Measurements from ENCODE around the gene ZFYVE16. TPM values are rescaled to one million over a fixed set of nuclear protein-coding genes. Genes with fewer than 3 reads are reported as not detected.
A peak's percentile ranks its signal among the peaks of the same experiment; 100 is the strongest.

Gene ZFYVE16
- total and polyA plus RNA-seq, 2 of the 13 experiments (the other 11 are each of a cell fraction or from before 2014, with no cell fraction given), result 9.3 to 33.3 TPM

DNA sequence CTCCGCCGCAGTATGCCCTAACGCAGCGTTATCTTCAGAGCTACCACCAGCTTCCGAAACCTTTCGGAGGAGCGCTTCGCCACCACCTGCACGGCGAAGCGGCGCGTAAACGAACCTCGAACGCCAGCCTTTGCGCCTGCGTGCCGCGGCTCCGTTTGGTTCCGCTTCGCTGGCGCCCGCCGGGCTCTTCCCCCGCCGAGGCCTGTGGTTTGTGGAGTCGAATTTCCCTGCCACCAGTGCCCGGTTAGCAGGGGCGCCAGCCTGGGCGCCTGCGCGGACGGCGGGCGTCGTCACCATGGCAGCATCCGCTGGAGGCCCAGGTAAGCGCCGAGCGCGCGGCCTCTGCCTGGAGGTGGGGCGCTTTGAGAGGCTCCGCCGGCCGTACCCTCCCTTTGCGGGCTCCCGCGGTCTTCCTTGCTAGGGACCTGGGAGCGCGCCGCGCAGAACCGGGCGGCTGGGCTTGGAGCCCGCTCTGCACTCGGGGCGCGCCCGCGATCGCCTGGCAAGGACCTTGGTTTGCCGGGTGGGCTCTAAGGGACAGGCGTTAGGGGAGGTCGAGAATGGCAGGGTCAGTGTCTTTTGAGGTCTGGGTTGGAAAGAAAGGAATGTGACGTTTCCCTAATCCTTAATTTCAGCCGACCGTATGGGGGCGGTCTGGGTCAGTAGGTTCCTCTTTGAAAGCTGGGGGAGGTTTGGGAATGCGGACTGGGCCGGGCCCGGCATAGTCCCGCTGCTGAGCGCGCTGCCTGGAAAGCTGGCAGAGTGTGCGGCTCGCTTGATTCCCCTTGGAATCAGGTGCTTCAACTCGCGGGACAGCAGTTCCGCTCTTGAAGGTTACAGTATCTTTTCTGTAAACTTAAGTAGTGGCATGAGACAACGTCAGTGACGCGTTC is 80.2 kb downstream of the ZFYVE16 start, which contains the start of gene FAM151B (continued):
- TF ChIP-seq, protein P1, sequence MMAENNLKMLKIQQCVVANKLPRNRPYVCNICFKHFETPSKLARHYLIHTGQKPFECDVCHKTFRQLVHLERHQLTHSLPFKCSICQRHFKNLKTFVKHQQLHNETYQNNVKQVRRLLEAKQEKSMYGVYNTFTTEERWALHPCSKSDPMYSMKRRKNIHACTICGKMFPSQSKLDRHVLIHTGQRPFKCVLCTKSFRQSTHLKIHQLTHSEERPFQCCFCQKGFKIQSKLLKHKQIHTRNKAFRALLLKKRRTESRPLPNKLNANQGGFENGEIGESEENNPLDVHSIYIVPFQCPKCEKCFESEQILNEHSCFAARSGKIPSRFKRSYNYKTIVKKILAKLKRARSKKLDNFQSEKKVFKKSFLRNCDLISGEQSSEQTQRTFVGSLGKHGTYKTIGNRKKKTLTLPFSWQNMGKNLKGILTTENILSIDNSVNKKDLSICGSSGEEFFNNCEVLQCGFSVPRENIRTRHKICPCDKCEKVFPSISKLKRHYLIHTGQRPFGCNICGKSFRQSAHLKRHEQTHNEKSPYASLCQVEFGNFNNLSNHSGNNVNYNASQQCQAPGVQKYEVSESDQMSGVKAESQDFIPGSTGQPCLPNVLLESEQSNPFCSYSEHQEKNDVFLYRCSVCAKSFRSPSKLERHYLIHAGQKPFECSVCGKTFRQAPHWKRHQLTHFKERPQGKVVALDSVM (CRISPR knock-in tag; IDR thresholded peaks at IDR 0.05), result peak; percentile 93
- peak; percentile 33; the same call in 1 of the 2 replicates for TF ChIP-seq ZNF792 (CRISPR knock-in tag; IDR thresholded peaks at IDR 0.05)
- peak; percentile 58; the same call in 1 of the 2 replicates for TF ChIP-seq LBX2 (CRISPR knock-in tag; IDR thresholded peaks at IDR 0.05; ENCODE audit: borderline replicate concordance)
- peak; percentile 51; the same call in 1 of the 2 replicates for TF ChIP-seq ZNF441 (CRISPR knock-in tag; IDR thresholded peaks at IDR 0.05; ENCODE audit: borderline replicate concordance)
- no peak; the same call in 1 of the 2 replicates for TF ChIP-seq TGIF2 (CRISPR knock-in tag; IDR thresholded peaks at IDR 0.05)
- peak; percentile 41; the same call in 1 of the 2 replicates for TF ChIP-seq ZSCAN31 (CRISPR knock-in tag; IDR thresholded peaks at IDR 0.05; ENCODE audit: low read depth)
- TF ChIP-seq ZNF251 (CRISPR knock-in tag; IDR thresholded peaks at IDR 0.05), result no peak
- peak; percentile 53 for TF ChIP-seq YY1 (IDR thresholded peaks at IDR 0.05; ENCODE audit: insufficient read depth, insufficient replicate concordance, low read depth, low read length)
- TF ChIP-seq ZNF710 (CRISPR knock-in tag; IDR thresholded peaks at IDR 0.05; ENCODE audit: borderline replicate concordance), result 0 out of 2 replicates have a peak, but pooled peaks have one; percentile 35
- TF ChIP-seq KAT2B (IDR thresholded peaks at IDR 0.05; ENCODE audit: borderline replicate concordance, low read depth, low read length), result no peak
- TF ChIP-seq, protein P2, sequence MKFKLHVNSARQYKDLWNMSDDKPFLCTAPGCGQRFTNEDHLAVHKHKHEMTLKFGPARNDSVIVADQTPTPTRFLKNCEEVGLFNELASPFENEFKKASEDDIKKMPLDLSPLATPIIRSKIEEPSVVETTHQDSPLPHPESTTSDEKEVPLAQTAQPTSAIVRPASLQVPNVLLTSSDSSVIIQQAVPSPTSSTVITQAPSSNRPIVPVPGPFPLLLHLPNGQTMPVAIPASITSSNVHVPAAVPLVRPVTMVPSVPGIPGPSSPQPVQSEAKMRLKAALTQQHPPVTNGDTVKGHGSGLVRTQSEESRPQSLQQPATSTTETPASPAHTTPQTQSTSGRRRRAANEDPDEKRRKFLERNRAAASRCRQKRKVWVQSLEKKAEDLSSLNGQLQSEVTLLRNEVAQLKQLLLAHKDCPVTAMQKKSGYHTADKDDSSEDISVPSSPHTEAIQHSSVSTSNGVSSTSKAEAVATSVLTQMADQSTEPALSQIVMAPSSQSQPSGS (CRISPR knock-in tag; IDR thresholded peaks at IDR 0.05), result peak; percentile 31; the same call in 1 of the 2 replicates
- TF ChIP-seq TOE1 (CRISPR knock-in tag; IDR thresholded peaks at IDR 0.05), result 0 out of 2 replicates have a peak, but pooled peaks have one; percentile 68
- no peak for TF ChIP-seq CCAR2 (optimal IDR thresholded peaks at IDR 0.05; ENCODE audit: low read depth, low read length)
- TF ChIP-seq GABPB1 (CRISPR knock-in tag; IDR thresholded peaks at IDR 0.05), result peak; percentile 79
- no peak for TF ChIP-seq CHD2 (IDR thresholded peaks at IDR 0.05; ENCODE audit: low read depth, low read length)
- TF ChIP-seq RFXANK (CRISPR knock-in tag; IDR thresholded peaks at IDR 0.05), result no peak
- TF ChIP-seq SMAD3 (CRISPR knock-in tag; IDR thresholded peaks at IDR 0.05), result no peak
- TF ChIP-seq MLLT10 (CRISPR knock-in tag; IDR thresholded peaks at IDR 0.05), result no peak
- TF ChIP-seq ZNF3 (CRISPR knock-in tag; IDR thresholded peaks at IDR 0.05), result 0 out of 2 replicates have a peak, but pooled peaks have one; percentile 31
- peak; percentile 94 for TF ChIP-seq REPIN1 (CRISPR knock-in tag; IDR thresholded peaks at IDR 0.05; ENCODE audit: borderline replicate concordance, low read depth)
- peak; percentile 34; the same call in 1 of the 2 replicates for TF ChIP-seq ZNF768 (CRISPR knock-in tag; IDR thresholded peaks at IDR 0.05)
- no peak for TF ChIP-seq SOX6 (IDR thresholded peaks at IDR 0.05)
- peak; percentile 66 for TF ChIP-seq SOX6 (CRISPR knock-in tag; IDR thresholded peaks at IDR 0.05)
- no peak for TF ChIP-seq SIN3B (IDR thresholded peaks at IDR 0.05; ENCODE audit: low read length)
- TF ChIP-seq ZNF816 (CRISPR knock-in tag; IDR thresholded peaks at IDR 0.05; ENCODE audit: borderline replicate concordance), result peak; percentile 34; the same call in 1 of the 2 replicates
